ENCODE results near the gene ERC2. TPM values are rescaled to one million over a fixed set of nuclear protein-coding genes. Genes with fewer than 3 reads are reported as not detected.

The ERC2 gene
- total RNA-seq, 2 donors from 2014 or later, result 0.21 to 0.30 TPM

- no peaks in the 10 kb centered on the region for H3K9me3 ChIP-seq
- H3K4me1 ChIP-seq, result no peaks in the 10 kb centered on the region
- H3K4me3 ChIP-seq, result no peak overlapping the region
- intact Hi-C loops (cut with DNase I), result no loop called here
- H3K27ac ChIP-seq, result no peak overlapping the region
- H3K9ac ChIP-seq (ENCODE audit: low read depth in 2 of 2, low read length in 2 of 2), result no peak overlapping the region
- no peaks in the 10 kb centered on the region for H3K36me3 ChIP-seq
- no peak for TF ChIP-seq CTCF (IDR thresholded peaks at IDR 0.05)
- DNase-seq, result no peak
- H3K27me3 ChIP-seq, result no peaks in the 10 kb centered on the region
Observed at GRCh38 chr3:55765906-55766701, 702.2 kb downstream of the ERC2 start.

GRCh38 chr3:55765398-55765797, 702.9 kb downstream of the ERC2 start:
- H3K4me3 ChIP-seq, result no peak overlapping the region
- H3K36me3 ChIP-seq, result no peaks in the 10 kb centered on the region
- TF ChIP-seq CTCF (IDR thresholded peaks at IDR 0.05), result no peak
- no peaks in the 10 kb centered on the region for H3K9me3 ChIP-seq
- H3K9ac ChIP-seq (ENCODE audit: low read depth in 2 of 2, low read length in 2 of 2), result no peak overlapping the region
- no peak overlapping the region for H3K27ac ChIP-seq
- H3K4me1 ChIP-seq, result no peaks in the 10 kb centered on the region
- intact Hi-C loops (cut with DNase I), result no loop called here
- no peaks in the 10 kb centered on the region for H3K27me3 ChIP-seq
- DNase-seq, result no peak

- H3K4me3 ChIP-seq, result no peak overlapping the region
- DNase-seq, result no peak
- intact Hi-C loops (cut with DNase I), result no loop called here
Observed at GRCh38 chr3:55756976-55757375, 711.3 kb downstream of the ERC2 start.

GRCh38 chr3:55755516-55756205, 712.6 kb downstream of the ERC2 start:
- H3K9me3 ChIP-seq, result no peaks in the 10 kb centered on the region
- no peak overlapping the region for H3K27ac ChIP-seq
- no peaks in the 10 kb centered on the region for H3K36me3 ChIP-seq
- no peaks in the 10 kb centered on the region for H3K27me3 ChIP-seq
- no peak for DNase-seq
- intact Hi-C loops (cut with DNase I), result no loop called here
- H3K4me1 ChIP-seq, result no peaks in the 10 kb centered on the region
- no peak overlapping the region for H3K9ac ChIP-seq (ENCODE audit: low read depth in 2 of 2, low read length in 2 of 2)
- no peak for TF ChIP-seq CTCF (IDR thresholded peaks at IDR 0.05)
- no peak overlapping the region for H3K4me3 ChIP-seq

More at GRCh38 chr3:55756976-55757375, 711.3 kb downstream of the ERC2 start:
- no peaks in the 10 kb centered on the region for H3K9me3 ChIP-seq
- H3K9ac ChIP-seq (ENCODE audit: low read depth in 2 of 2, low read length in 2 of 2), result no peak overlapping the region
- no peak overlapping the region for H3K27ac ChIP-seq
- no peak for TF ChIP-seq CTCF (IDR thresholded peaks at IDR 0.05)
- H3K4me1 ChIP-seq, result no peaks in the 10 kb centered on the region
- H3K27me3 ChIP-seq, result no peaks in the 10 kb centered on the region
- H3K36me3 ChIP-seq, result no peaks in the 10 kb centered on the region

- DNase-seq, result no peak
- H3K9me3 ChIP-seq, result no peaks in the 10 kb centered on the region
- no peaks in the 10 kb centered on the region for H3K4me1 ChIP-seq
- no peak overlapping the region for H3K4me3 ChIP-seq
- H3K36me3 ChIP-seq, result no peaks in the 10 kb centered on the region
- H3K27ac ChIP-seq, result no peak overlapping the region
- intact Hi-C loops (cut with DNase I), result no loop called here
- no peak for TF ChIP-seq CTCF (IDR thresholded peaks at IDR 0.05)
- no peaks in the 10 kb centered on the region for H3K27me3 ChIP-seq
- no peak overlapping the region for H3K9ac ChIP-seq (ENCODE audit: low read depth in 2 of 2, low read length in 2 of 2)
Observed at GRCh38 chr3:55752911-55753310, 715.4 kb downstream of the ERC2 start.
